Activated CD8-positive, alpha-beta T cell treated with anti-CD3 and anti-CD28 coated beads, Interleukin-2, amount 10 ng/mL, durations not matched to agents 7 days and 5 days (primary cell): ENCODE measurements around the gene PSAPL1. TPM values are rescaled to one million over a fixed set of nuclear protein-coding genes. Genes with fewer than 3 reads are reported as not detected.

Experiments
- ATAC-seq: fragments of 150-1000 bp; cut with Tn5 transposase; one replicate; pipeline ENCODE4 v1.10.0; 2021; ENCODE audit warnings: moderate library complexity
- CTCF ChIA-PET: fragments of 350-600 bp; sonication (Branson Sonifier 250); formaldehyde crosslinking; loops from one replicate; lab custom pipeline; 2021; ENCODE audit warnings: antibody characterized with exemption; lab: Charles Lee
- POLR2A ChIA-PET: fragments of 350-600 bp; sonication (Branson Sonifier 250); formaldehyde crosslinking; loops from one replicate; lab custom pipeline; 2021; ENCODE audit warnings: antibody characterized with exemption; lab: Charles Lee
- DNase-seq: peaks from one replicate; pipeline ENCODE4 v3.0.0-alpha.2; 2020
- H3K27ac Mint-ChIP-seq: one replicate; pipeline ENCODE4 v1.8.0; 2021; ENCODE audit warnings: mild to moderate bottlenecking, mixed read lengths
- H3K27me3 Mint-ChIP-seq: one replicate; pipeline ENCODE4 v1.8.0; 2021; ENCODE audit warnings: low read depth, mixed read lengths
- H3K36me3 Mint-ChIP-seq: one replicate; pipeline ENCODE4 v1.8.0; 2021; ENCODE audit warnings: low read depth, mixed read lengths
- H3K4me1 Mint-ChIP-seq: one replicate; pipeline ENCODE4 v1.8.0; 2021; ENCODE audit warnings: low read depth, mixed read lengths
- H3K4me3 Mint-ChIP-seq: one replicate; pipeline ENCODE4 v1.8.0; 2021; ENCODE audit warnings: mild to moderate bottlenecking, mixed read lengths
- H3K9me3 Mint-ChIP-seq: one replicate; pipeline ENCODE4 v1.8.0; 2022; ENCODE audit warnings: mixed read lengths; ENCODE audit not compliant: insufficient read depth
- total RNA-seq, 2 experiments: library from RNA; stranded (reverse); gene quantifications; one replicate each; pipeline ENCODE4 v1.2.3, GENCODE V29; 2021

Gene PSAPL1
- total RNA-seq = not detected

GRCh38 chr4:7434766-7435150, at the start of gene PSAPL1:
Gene PSAPL1 (minus strand): TSS chr4:7434930. CDS start chr4:7434879, 51 bp downstream.
- H3K4me1 Mint-ChIP-seq = no peaks in the 10 kb centered on the region
- ChIA-PET CTCF (no interaction called here), POLR2A (no interaction called here)
- H3K27me3 Mint-ChIP-seq = no peaks in the 10 kb centered on the region
- no peaks in the 10 kb centered on the region for H3K36me3 Mint-ChIP-seq
- H3K9me3 Mint-ChIP-seq = no peaks in the 10 kb centered on the region
- no peak within 1 kb of the TSS for H3K27ac Mint-ChIP-seq
- DNase-seq = no peak
- no peak within 1 kb of the TSS for H3K4me3 Mint-ChIP-seq
- no peak for ATAC-seq

- H3K4me1 Mint-ChIP-seq = no peaks in the 10 kb centered on the region
- POLR2A ChIA-PET = no interaction called here
These were observed 46.5 kb upstream of the PSAPL1 start for GRCh38 chr4:7481227-7481626.

GRCh38 chr4:7480423-7480822, 45.7 kb upstream of the PSAPL1 start:
- ATAC-seq (no peak), DNase-seq (no peak)
- ChIA-PET POLR2A (no interaction called here), CTCF (no interaction called here)
- H3K36me3 Mint-ChIP-seq = no peaks in the 10 kb centered on the region
- H3K4me3 Mint-ChIP-seq = no peak overlapping the region
- no peaks in the 10 kb centered on the region for H3K4me1 Mint-ChIP-seq
- no peak overlapping the region for H3K27ac Mint-ChIP-seq
- H3K27me3 Mint-ChIP-seq = no peaks in the 10 kb centered on the region
- H3K9me3 Mint-ChIP-seq = no peaks in the 10 kb centered on the region

More at GRCh38 chr4:7481227-7481626, 46.5 kb upstream of the PSAPL1 start:
- no peak overlapping the region for H3K4me3 Mint-ChIP-seq
- no peaks in the 10 kb centered on the region for H3K27me3 Mint-ChIP-seq
- no peak for ATAC-seq
- no peaks in the 10 kb centered on the region for H3K36me3 Mint-ChIP-seq
- H3K27ac Mint-ChIP-seq = no peak overlapping the region
- DNase-seq = no peak
- H3K9me3 Mint-ChIP-seq = no peaks in the 10 kb centered on the region
- CTCF ChIA-PET = no interaction called here

GRCh38 chr4:7478665-7479064, 43.9 kb upstream of the PSAPL1 start:
- no peaks in the 10 kb centered on the region for H3K36me3 Mint-ChIP-seq
- DNase-seq (no peak), ATAC-seq (no peak)
- no peaks in the 10 kb centered on the region for H3K27me3 Mint-ChIP-seq
- no peaks in the 10 kb centered on the region for H3K9me3 Mint-ChIP-seq
- H3K4me3 Mint-ChIP-seq = no peak overlapping the region
- ChIA-PET CTCF (no interaction called here), POLR2A (no interaction called here)
- H3K4me1 Mint-ChIP-seq = no peaks in the 10 kb centered on the region
- no peak overlapping the region for H3K27ac Mint-ChIP-seq

- H3K36me3 Mint-ChIP-seq = no peaks in the 10 kb centered on the region
- no peaks in the 10 kb centered on the region for H3K27me3 Mint-ChIP-seq
- DNase-seq (no peak), ATAC-seq (no peak)
- H3K27ac Mint-ChIP-seq = no peak overlapping the region
- ChIA-PET POLR2A (no interaction called here), CTCF (no interaction called here)
- no peaks in the 10 kb centered on the region for H3K9me3 Mint-ChIP-seq
- H3K4me3 Mint-ChIP-seq = no peak overlapping the region
- no peaks in the 10 kb centered on the region for H3K4me1 Mint-ChIP-seq
These were observed 43.0 kb upstream of the PSAPL1 start for GRCh38 chr4:7477695-7478094.

GRCh38 chr4:7476820-7477219, 42.1 kb upstream of the PSAPL1 start:
- DNase-seq = no peak
- ChIA-PET POLR2A (no interaction called here), CTCF (no interaction called here)
- no peaks in the 10 kb centered on the region for H3K36me3 Mint-ChIP-seq
- no peaks in the 10 kb centered on the region for H3K4me1 Mint-ChIP-seq
- no peak for ATAC-seq
- H3K27ac Mint-ChIP-seq = no peak overlapping the region
- no peaks in the 10 kb centered on the region for H3K9me3 Mint-ChIP-seq
- H3K27me3 Mint-ChIP-seq = no peaks in the 10 kb centered on the region
- no peak overlapping the region for H3K4me3 Mint-ChIP-seq

- H3K4me3 Mint-ChIP-seq = no peak overlapping the region
- CTCF ChIA-PET = no interaction called here
- no peaks in the 10 kb centered on the region for H3K4me1 Mint-ChIP-seq
- no peak overlapping the region for H3K27ac Mint-ChIP-seq
- POLR2A ChIA-PET = no interaction called here
- ATAC-seq = no peak
- no peaks in the 10 kb centered on the region for H3K9me3 Mint-ChIP-seq
- no peaks in the 10 kb centered on the region for H3K36me3 Mint-ChIP-seq
- no peaks in the 10 kb centered on the region for H3K27me3 Mint-ChIP-seq
- DNase-seq = no peak
These were observed 40.5 kb upstream of the PSAPL1 start for GRCh38 chr4:7475207-7475606.

GRCh38 chr4:7474320-7474719, 39.6 kb upstream of the PSAPL1 start:
- ATAC-seq (no peak), DNase-seq (no peak)
- ChIA-PET CTCF (no interaction called here), POLR2A (no interaction called here)
- no peaks in the 10 kb centered on the region for H3K4me1 Mint-ChIP-seq
- no peaks in the 10 kb centered on the region for H3K27me3 Mint-ChIP-seq
- H3K9me3 Mint-ChIP-seq = no peaks in the 10 kb centered on the region
- H3K27ac Mint-ChIP-seq = no peak overlapping the region
- no peak overlapping the region for H3K4me3 Mint-ChIP-seq
- no peaks in the 10 kb centered on the region for H3K36me3 Mint-ChIP-seq

- DNase-seq (no peak), ATAC-seq (no peak)
- ChIA-PET POLR2A (interaction anchor here (0.5 kb wide), 1 partner anchor 143 kb away, joined by 3 read pairs; no protein-coding TSS in a partner anchor), CTCF (no interaction called here)
- Mint-ChIP-seq H3K36me3 (no peaks in the 10 kb centered on the region), H3K4me3 (no peak overlapping the region), H3K4me1 (no peaks in the 10 kb centered on the region), H3K27ac (no peak overlapping the region), H3K9me3 (no peaks in the 10 kb centered on the region), H3K27me3 (peaks cover 2% of the 10 kb centered on the region)
These were observed 38.4 kb upstream of the PSAPL1 start for GRCh38 chr4:7473081-7473480.

- no peak overlapping the region for H3K4me3 Mint-ChIP-seq
- ChIA-PET CTCF (no interaction called here), POLR2A (no interaction called here)
- H3K4me1 Mint-ChIP-seq = no peaks in the 10 kb centered on the region
- no peaks in the 10 kb centered on the region for H3K36me3 Mint-ChIP-seq
- no peaks in the 10 kb centered on the region for H3K9me3 Mint-ChIP-seq
- ATAC-seq (no peak), DNase-seq (no peak)
- H3K27ac Mint-ChIP-seq = no peak overlapping the region
- H3K27me3 Mint-ChIP-seq = peaks cover 2% of the 10 kb centered on the region
These were observed 37.8 kb upstream of the PSAPL1 start for GRCh38 chr4:7472442-7473013.

GRCh38 chr4:7470522-7471128, 35.9 kb upstream of the PSAPL1 start:
- H3K4me1 Mint-ChIP-seq = no peaks in the 10 kb centered on the region
- H3K27me3 Mint-ChIP-seq = peaks cover 2% of the 10 kb centered on the region
- DNase-seq = no peak
- no peak overlapping the region for H3K4me3 Mint-ChIP-seq
- POLR2A ChIA-PET = no interaction called here
- H3K27ac Mint-ChIP-seq = no peak overlapping the region
- no peak for ATAC-seq
- no peaks in the 10 kb centered on the region for H3K36me3 Mint-ChIP-seq
- H3K9me3 Mint-ChIP-seq = no peaks in the 10 kb centered on the region
- CTCF ChIA-PET = no interaction called here

GRCh38 chr4:7470111-7470510, 35.4 kb upstream of the PSAPL1 start:
- no peak for DNase-seq
- Mint-ChIP-seq H3K27ac (no peak overlapping the region), H3K9me3 (no peaks in the 10 kb centered on the region), H3K27me3 (peaks cover 2% of the 10 kb centered on the region), H3K36me3 (no peaks in the 10 kb centered on the region), H3K4me1 (no peaks in the 10 kb centered on the region), H3K4me3 (no peak overlapping the region)
- ChIA-PET CTCF (no interaction called here), POLR2A (no interaction called here)
- no peak for ATAC-seq

- H3K9me3 Mint-ChIP-seq = no peaks in the 10 kb centered on the region
- ATAC-seq = no peak
- CTCF ChIA-PET = no interaction called here
- H3K27ac Mint-ChIP-seq = no peak overlapping the region
- DNase-seq = no peak
- POLR2A ChIA-PET = no interaction called here
- H3K36me3 Mint-ChIP-seq = no peaks in the 10 kb centered on the region
- H3K4me3 Mint-ChIP-seq = no peak overlapping the region
- H3K4me1 Mint-ChIP-seq = no peaks in the 10 kb centered on the region
- peaks cover 2% of the 10 kb centered on the region for H3K27me3 Mint-ChIP-seq
These were observed 34.3 kb upstream of the PSAPL1 start for GRCh38 chr4:7469023-7469422.
